HEK293 (cell line): ENCODE data around the gene DNAJB6.

Experiments used
- CTCF ChIA-PET: fragments of 350-600 bp; formaldehyde crosslinking; extraction: SDS; loops from one replicate; lab custom pipeline; 2021; ENCODE audit warnings: antibody characterized with exemption; lab: Yijun Ruan, JAX
- POLR2A ChIA-PET: fragments of 300-600 bp; formaldehyde crosslinking; extraction: SDS; loops from one replicate; lab custom pipeline; 2020; ENCODE audit warnings: antibody characterized with exemption, inconsistent platforms; lab: Yijun Ruan, JAX
- H3K27ac ChIP-seq: fragments of 200-500 bp; sonication (Bioruptor generic); 2 replicates; pipeline ENCODE4 v1.5.1; 2014; ENCODE audit warnings: low read depth, low read length, control low read depth, inconsistent platforms; ENCODE audit errors: extremely low read depth
- H3K36me3 ChIP-seq, 2 experiments: fragments of 200-500 bp in 1 of 2; sonication (Bioruptor generic) in 1 of 2; 1 replicate in 1 of 2; 2 replicates in 1 of 2; pipeline ENCODE4 v1.5.1; 2014 to 2017; ENCODE audit warnings: inconsistent platforms in 2 of 2, low read length in 2 of 2; ENCODE audit not compliant: control insufficient read depth in 2 of 2, insufficient read depth in 1 of 2
- H3K4me1 ChIP-seq: fragments of 200-500 bp; sonication (Bioruptor generic); 2 replicates; pipeline ENCODE4 v1.5.1; 2014; ENCODE audit warnings: mild to moderate bottlenecking, low read length, inconsistent platforms; ENCODE audit not compliant: control insufficient read depth, insufficient read depth
- H3K4me3 ChIP-seq: 2 replicates; pipeline ENCODE4 v1.5.1; 2011; ENCODE audit warnings: low read depth, mild to moderate bottlenecking, control low read depth, low read length, moderate library complexity
- H3K9me3 ChIP-seq: fragments of 200-500 bp; sonication (Bioruptor generic); 2 replicates; pipeline ENCODE4 v1.5.1; 2014; ENCODE audit warnings: low read depth, low read length, inconsistent platforms; ENCODE audit not compliant: control insufficient read depth, insufficient read depth
- CTCF ChIP-seq: fragments of 450-650 bp; formaldehyde crosslinking; IDR thresholded peaks from 2 replicates; pipeline ENCODE4 v1.5.1; 2016; ENCODE audit warnings: missing biosample characterization, missing genetic modification characterization
- EGR2 ChIP-seq: fragments of 450-650 bp; formaldehyde crosslinking; IDR thresholded peaks from 2 replicates; pipeline ENCODE4 v1.5.1; 2016; ENCODE audit warnings: low read depth, missing biosample characterization, missing genetic modification characterization
- KLF10 ChIP-seq: fragments of 450-650 bp; IDR thresholded peaks from 2 replicates; pipeline ENCODE4 v1.5.1; 2018; ENCODE audit warnings: missing biosample characterization, mild to moderate bottlenecking, missing genetic modification characterization
- TRIM28 ChIP-seq: IDR thresholded peaks from 2 replicates; pipeline ENCODE4 v1.6.1; 2011; ENCODE audit warnings: low read length, control low read depth, borderline replicate concordance
- ZEB2 ChIP-seq: fragments of 450-650 bp; formaldehyde crosslinking; IDR thresholded peaks from 2 replicates; pipeline ENCODE4 v1.5.1; 2016; ENCODE audit warnings: missing biosample characterization, missing genetic modification characterization
- ZFHX2 ChIP-seq: fragments of 450-650 bp; formaldehyde crosslinking; conservative IDR thresholded peaks from 2 replicates; pipeline ENCODE4 v1.5.1; 2016; ENCODE audit warnings: missing biosample characterization, missing genetic modification characterization
- ZNF175 ChIP-seq: fragments of 450-650 bp; formaldehyde crosslinking; IDR thresholded peaks from 2 replicates; pipeline ENCODE4 v1.5.1; 2016; ENCODE audit warnings: missing biosample characterization, missing genetic modification characterization
- ZNF24 ChIP-seq: fragments of 450-650 bp; formaldehyde crosslinking; IDR thresholded peaks from 2 replicates; pipeline ENCODE4 v1.5.1; 2016; ENCODE audit warnings: missing biosample characterization, missing genetic modification characterization
- ZNF366 ChIP-seq: fragments of 450-650 bp; formaldehyde crosslinking; conservative IDR thresholded peaks from 2 replicates; pipeline ENCODE4 v1.5.1; 2016; ENCODE audit warnings: missing biosample characterization, missing genetic modification characterization
- ZNF558 ChIP-seq: fragments of 450-650 bp; formaldehyde crosslinking; IDR thresholded peaks from 2 replicates; pipeline ENCODE4 v1.5.1; 2016; ENCODE audit warnings: missing biosample characterization, missing genetic modification characterization
- ZNF600 ChIP-seq: fragments of 450-650 bp; formaldehyde crosslinking; IDR thresholded peaks from 2 replicates; pipeline ENCODE4 v1.5.1; 2016; ENCODE audit warnings: missing biosample characterization, missing genetic modification characterization
- ZNF624 ChIP-seq: fragments of 450-650 bp; formaldehyde crosslinking; IDR thresholded peaks from 2 replicates; pipeline ENCODE4 v1.5.1; 2017; ENCODE audit warnings: missing biosample characterization, missing genetic modification characterization
- ZNF654 ChIP-seq: fragments of 450-650 bp; formaldehyde crosslinking; IDR thresholded peaks from 2 replicates; pipeline ENCODE4 v1.5.1; 2016; ENCODE audit warnings: low read depth, missing biosample characterization, missing genetic modification characterization
- ZNF660 ChIP-seq: fragments of 450-650 bp; IDR thresholded peaks from 2 replicates; pipeline ENCODE4 v1.5.1; 2018; ENCODE audit warnings: missing biosample characterization, mild to moderate bottlenecking, missing genetic modification characterization
- ZNF76 ChIP-seq: fragments of 450-650 bp; formaldehyde crosslinking; IDR thresholded peaks from 2 replicates; pipeline ENCODE4; 2016; ENCODE audit warnings: low read depth, missing biosample characterization, missing genetic modification characterization, borderline replicate concordance
- TF ChIP-seq, protein P1 (sequence below): fragments of 450-650 bp; formaldehyde crosslinking; IDR thresholded peaks from 2 replicates; pipeline ENCODE4; 2016; ENCODE audit warnings: missing biosample characterization, missing genetic modification characterization

Gene DNAJB6

GRCh38 chr7:157429680-157430224, 92.9 kb downstream of the DNAJB6 start:
- Histone ChIP-seq H3K27ac (no peak overlapping the region), H3K4me1 (no peaks in the 10 kb centered on the region), H3K9me3 (no peaks in the 10 kb centered on the region), H3K36me3 (no peaks in the 10 kb centered on the region), H3K4me3 (no peak overlapping the region)
- CTCF ChIA-PET: no interaction called here
- POLR2A ChIA-PET: no interaction called here
- TF ChIP-seq ZNF624 (tag by site-specific recombination) (no peak), ZFHX2 (tag by site-specific recombination) (peak; percentile 46), EGR2 (tag by site-specific recombination) (peak; percentile 45; the same call in 1 of the 2 replicates), ZNF366 (tag by site-specific recombination) (peak; percentile 92)

DNA sequence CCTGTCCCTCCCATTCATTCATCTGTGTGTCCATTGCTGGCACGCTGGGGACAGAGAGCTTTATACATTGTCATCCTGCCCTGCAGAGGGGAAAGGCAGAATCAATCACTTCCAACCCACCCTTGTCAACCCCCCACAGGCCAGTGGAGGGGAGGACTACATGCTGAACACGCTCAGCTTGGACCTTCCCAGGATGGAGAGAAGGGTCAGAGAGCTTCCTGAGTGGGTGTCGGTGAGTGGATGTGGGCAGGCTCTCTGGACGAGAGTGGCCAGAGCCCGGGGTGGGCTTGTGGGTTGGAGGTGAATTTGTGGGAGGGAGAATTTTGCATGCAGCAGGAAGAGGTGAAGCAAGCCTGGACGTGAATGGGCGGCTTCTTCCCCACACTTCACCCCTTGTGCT, 93.9 kb downstream of the DNAJB6 start:
- TF ChIP-seq ZNF600 (tag by site-specific recombination): no peak
- no peak for TF ChIP-seq TRIM28
- TF ChIP-seq ZNF76: no peak
- no peak for TF ChIP-seq CTCF (tag by site-specific recombination)
- TF ChIP-seq ZNF660 (tag by site-specific recombination): no peak
- no peak for TF ChIP-seq ZNF558 (tag by site-specific recombination)
- no peak for TF ChIP-seq KLF10 (tag by site-specific recombination)
- 0 out of 2 replicates have a peak, but pooled peaks have one; percentile 12 for TF ChIP-seq ZFHX2 (tag by site-specific recombination)
- no peak for TF ChIP-seq ZNF175 (tag by site-specific recombination)
- no peak for TF ChIP-seq ZNF624 (tag by site-specific recombination)
- peak; percentile 47; the same call in 1 of the 2 replicates for TF ChIP-seq EGR2 (tag by site-specific recombination)
- TF ChIP-seq, protein P1, sequence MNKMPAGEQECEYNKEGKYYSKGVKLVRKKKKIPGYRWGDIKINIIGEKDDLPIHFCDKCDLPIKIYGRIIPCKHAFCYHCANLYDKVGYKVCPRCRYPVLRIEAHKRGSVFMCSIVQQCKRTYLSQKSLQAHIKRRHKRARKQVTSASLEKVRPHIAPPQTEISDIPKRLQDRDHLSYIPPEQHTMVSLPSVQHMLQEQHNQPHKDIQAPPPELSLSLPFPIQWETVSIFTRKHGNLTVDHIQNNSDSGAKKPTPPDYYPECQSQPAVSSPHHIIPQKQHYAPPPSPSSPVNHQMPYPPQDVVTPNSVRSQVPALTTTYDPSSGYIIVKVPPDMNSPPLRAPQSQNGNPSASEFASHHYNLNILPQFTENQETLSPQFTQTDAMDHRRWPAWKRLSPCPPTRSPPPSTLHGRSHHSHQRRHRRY (tag by site-specific recombination): no peak
- no peak for TF ChIP-seq ZNF654 (tag by site-specific recombination)
- TF ChIP-seq, all 188 proteins: peak for 2
- H3K9me3 ChIP-seq: no peaks in the 10 kb centered on the region
- no peaks in the 10 kb centered on the region for H3K4me1 ChIP-seq
- no peaks in the 10 kb centered on the region for H3K36me3 ChIP-seq
- ChIA-PET CTCF (no interaction called here), POLR2A (no interaction called here)
- H3K27ac ChIP-seq: no peak overlapping the region
- H3K4me3 ChIP-seq: no peak overlapping the region

GRCh38 chr7:157431173-157431950, 94.6 kb downstream of the DNAJB6 start:
- TF ChIP-seq ZEB2 (peak; percentile 87), ZNF24 (no peak)
- Histone ChIP-seq H3K4me3 (no peak overlapping the region), H3K27ac (no peak overlapping the region), H3K36me3 (no peaks in the 10 kb centered on the region), H3K9me3 (no peaks in the 10 kb centered on the region), H3K4me1 (no peaks in the 10 kb centered on the region)
- ChIA-PET POLR2A (no interaction called here), CTCF (no interaction called here)
